ENCODE measurements around the gene IMMP2L.
"Not testable (repeated sequence)": the region's sequence is repeated elsewhere in the genome, so short reads cannot be mapped to it uniquely, and the experiment has no call there.

IMMP2L gene

DNA sequence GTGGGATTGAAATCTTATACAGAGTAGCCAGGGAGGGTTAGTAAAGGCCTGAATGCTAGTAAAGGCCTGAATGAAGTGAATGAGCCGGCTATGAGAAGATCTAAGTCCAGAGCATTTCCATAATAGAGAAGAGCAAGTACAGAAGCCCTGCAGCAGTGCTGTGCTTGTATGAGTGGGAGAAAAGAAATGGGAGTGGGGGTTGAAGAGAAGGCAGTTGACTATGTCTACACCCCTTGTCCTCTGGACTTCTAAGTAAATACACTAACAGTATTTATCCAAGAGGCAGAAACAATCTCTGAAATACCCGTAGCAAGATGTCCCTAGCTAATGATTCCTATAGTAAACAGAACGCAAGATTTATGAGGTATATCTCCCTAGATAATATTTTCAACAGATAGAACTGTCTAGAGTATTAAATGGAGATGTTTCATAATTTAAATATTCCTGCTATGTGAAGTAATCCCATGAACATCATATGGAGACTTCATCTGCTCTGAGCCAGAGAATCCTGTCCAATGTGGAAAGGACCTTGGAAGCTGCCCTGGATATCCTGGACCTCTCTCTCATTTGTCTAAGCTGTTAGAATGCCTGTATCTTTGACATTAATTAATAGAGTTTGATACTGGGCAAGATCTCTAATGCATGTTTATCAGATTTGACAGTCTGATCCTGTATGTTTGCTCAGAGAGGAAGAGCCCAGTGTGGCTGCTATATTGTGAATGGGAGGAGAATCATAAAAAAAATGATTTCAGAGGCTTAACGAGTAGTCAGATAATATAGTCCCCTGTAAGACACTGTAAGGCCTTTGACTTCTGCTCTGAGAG lies 299.8 kb downstream of the IMMP2L start:
- no peak for DNase-seq (ENCODE audit: low read depth)

DNA sequence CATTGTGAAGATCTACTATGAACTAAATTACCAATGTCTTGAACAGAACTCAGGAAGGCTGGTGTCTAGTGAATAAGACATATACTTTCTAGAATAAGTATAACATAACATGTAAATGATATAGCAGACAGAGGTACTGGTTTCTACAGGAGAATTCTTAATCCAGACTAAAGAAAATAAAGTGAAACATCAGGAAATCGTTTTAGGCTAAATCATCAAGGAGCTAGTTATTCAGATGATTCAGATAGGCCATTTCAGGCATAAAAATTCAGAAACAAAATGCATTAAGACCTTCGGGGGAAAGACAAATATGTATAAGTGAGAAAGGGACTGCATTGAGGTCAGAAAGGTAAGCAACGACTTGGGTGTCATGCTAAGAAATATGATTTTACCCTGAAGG lies 300.8 kb downstream of the IMMP2L start:
- no peak for DNase-seq (ENCODE audit: low read depth)

DNA sequence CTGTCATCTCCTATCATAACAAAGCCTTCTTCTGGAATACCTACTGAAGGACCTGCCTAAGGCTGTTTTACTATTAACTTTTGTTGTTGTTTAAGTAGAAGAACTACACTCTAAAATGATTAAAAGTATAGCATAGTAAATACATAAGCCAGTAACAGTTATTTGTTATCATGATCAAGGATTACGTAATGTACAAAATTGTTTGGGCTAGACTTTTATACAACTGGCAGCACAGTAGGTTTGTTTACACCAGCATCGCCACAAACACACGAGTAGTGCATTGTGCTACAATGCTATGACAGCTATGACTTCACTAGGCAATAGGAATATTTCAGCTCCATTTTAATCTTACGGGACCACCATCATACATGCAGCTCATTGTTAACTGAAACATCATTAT lies 302.3 kb downstream of the IMMP2L start:
- no peak for DNase-seq (ENCODE audit: low read depth)

DNA sequence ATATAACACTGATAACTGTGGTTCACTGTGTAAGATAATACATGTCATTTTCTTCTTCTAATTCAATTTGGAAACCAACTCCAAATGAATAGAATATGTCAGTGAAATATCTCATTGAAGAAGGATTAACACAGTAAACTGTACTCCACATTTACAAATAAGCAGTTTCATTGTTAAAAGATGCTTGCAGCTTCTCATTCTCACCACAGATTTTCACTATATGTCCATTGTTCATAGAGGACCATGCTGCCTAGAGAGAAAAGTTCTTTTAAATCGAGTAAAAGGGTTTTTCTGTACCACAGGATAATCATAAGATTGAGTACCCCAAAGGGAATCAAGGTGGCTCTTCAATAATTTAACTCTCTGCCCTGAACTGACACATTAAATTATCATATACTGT lies 305.9 kb downstream of the IMMP2L start:
- no peak for DNase-seq (ENCODE audit: low read depth)

DNA sequence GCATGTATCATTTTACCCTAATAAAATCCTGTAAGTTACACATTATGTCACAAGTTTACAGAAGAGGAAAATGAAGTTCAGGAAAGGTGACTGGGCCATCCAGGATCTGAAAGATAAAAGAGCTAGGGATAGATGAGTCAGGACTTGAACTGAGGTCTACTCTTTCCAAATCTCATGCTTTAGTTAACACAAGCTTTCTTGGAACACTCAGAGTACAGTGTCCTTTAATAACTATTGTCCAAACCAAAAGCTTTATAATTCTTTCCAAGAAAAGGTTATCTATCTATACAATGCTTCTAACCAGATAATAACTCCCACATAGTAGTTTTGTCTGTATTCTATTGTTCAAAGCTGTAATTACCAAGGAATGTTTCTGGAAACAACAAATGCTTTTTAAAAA lies 306.7 kb downstream of the IMMP2L start:
- DNase-seq (ENCODE audit: low read depth): no peak

DNA sequence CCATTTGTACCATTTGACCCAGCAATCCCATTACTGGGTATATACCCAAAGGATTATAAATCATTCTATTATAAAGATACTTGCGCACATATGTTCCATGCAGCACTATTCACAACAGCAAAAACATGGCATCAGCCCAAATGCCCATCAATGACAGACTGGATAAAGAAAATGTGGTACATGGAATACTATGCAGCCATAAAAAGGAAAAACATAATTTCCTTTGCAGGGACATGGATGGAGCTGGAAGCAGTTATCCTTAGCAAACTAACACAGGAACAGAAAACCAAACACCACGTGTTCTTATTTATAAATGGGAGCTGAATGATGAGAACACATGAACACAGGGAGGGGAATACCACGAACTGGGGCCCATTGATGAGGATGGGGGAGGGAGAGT lies 310.9 kb downstream of the IMMP2L start:
- DNase-seq (ENCODE audit: low read depth): not testable (repeated sequence)

DNA sequence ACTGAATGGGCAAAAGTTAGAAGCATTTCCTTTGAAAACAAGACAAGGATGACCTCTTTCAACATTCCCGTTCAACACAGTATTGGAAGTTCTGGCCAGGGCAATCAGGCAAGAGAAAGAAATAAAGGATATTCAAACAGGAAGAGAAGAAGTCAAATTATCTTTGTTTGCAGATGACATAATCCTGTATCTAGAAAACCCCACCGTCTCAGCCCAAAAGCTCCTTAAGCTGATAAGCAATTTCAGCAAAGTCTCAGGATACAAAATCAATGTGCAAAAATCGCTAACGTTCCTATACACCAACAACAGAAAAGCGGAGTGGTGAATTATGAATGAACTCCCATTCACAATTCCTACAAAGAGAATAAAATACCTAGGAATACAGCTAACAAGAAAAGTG lies 312.5 kb downstream of the IMMP2L start:
- DNase-seq (ENCODE audit: low read depth): not testable (repeated sequence)

DNA sequence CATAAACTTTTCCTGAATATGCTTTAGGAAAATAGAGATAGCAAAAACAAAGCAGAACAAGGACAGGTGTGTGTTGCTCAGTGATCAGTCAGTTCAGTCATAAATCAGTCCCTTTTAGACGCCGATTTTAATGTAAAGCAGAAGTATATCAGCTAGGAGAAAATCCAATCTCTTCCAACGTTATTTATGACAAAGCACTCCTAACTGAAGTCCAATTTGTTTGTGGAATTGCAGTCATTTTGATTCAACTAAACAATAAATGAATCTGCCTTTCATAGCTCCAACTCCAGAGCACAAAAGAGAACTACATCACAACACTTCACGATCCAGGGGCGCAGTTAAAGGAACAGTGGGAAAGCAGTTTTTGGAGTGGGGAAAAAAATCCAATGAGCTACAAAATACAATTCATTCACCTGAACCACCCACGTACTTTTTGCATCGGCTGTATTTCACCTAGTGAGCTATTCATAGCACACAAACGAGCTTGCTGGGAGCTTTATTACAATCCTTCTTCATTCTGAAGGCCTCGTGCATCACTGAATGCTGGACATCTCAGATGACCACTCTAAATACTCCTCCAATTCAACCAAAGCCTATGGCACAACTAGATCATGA lies 320.0 kb downstream of the IMMP2L start:
- no peak for DNase-seq (ENCODE audit: low read depth)

DNA sequence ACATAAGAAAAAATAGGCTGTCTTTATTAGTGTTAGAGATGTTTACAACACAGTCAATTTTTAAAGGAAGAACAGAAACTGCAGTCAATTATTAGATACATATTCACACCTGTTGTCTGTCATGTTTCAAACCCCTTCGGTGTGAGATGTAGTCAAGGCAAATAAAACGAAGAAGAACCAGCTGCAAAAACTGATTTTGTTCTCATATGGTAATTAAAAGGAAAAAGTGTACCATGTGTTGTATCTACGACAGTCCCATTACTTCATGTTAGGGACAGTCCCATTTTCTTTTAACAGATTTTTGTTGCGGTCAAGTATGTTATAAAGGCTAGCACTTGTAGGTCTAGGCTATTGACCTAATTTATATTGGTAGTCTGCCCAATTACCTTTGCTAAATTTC lies 321.9 kb downstream of the IMMP2L start:
- DNase-seq (ENCODE audit: low read depth): no peak

DNA sequence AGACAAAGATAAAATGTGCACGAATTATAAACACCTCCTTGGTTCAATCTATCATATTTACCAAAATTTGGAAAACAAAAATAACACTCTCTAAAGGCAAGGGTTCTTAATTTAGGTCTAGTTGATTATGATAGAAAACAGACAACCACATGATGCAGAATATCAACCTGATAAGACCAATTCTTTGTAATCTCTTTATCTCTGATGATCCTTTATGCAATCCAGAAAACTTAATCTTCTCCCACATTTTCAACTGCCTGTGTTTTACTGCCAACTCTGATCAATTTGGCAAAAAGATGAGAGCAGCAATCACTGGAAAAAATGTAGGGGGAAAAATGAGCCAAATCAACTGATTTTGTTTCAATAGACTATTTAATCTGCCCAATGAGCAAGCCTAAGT lies 322.9 kb downstream of the IMMP2L start:
- DNase-seq (ENCODE audit: low read depth): no peak

DNA sequence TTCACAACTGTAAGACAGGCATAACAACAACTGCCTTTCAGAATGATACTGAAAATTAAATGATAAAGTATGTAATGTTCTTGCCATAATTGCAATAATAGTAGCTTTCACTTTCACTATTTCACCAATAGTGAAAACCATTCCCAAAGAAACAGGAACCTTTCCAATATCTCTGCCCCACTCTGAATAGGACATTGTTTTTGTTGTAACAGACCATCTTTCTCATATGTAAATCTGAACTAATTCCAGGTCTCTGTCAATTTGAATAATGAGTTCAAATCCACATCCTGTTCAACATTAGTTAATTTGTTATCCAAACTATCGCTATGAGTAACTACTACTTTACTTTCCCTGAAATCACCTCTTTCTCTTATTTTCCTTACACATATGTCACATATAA lies 323.4 kb downstream of the IMMP2L start:
- DNase-seq (ENCODE audit: low read depth): no peak

DNA sequence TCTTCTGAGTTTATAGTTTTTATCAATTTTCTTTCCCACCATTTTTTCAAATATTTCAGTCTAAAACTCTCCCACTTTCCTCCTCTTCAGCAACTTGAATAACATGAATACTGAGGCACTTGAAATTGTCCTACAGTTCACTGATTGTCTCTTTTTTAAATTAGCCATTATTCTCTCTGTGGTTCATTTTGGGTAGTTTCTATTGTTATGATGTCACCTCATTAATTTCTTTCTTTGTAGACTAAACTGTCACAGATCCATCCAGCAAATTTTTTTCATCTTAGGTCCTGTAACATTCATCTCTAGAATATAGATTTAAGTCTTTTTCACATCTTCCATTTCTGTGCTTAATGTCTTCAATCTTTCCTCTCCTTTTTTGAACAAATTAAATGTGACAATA lies 326.6 kb downstream of the IMMP2L start:
- DNase-seq (ENCODE audit: low read depth): no peak

DNA sequence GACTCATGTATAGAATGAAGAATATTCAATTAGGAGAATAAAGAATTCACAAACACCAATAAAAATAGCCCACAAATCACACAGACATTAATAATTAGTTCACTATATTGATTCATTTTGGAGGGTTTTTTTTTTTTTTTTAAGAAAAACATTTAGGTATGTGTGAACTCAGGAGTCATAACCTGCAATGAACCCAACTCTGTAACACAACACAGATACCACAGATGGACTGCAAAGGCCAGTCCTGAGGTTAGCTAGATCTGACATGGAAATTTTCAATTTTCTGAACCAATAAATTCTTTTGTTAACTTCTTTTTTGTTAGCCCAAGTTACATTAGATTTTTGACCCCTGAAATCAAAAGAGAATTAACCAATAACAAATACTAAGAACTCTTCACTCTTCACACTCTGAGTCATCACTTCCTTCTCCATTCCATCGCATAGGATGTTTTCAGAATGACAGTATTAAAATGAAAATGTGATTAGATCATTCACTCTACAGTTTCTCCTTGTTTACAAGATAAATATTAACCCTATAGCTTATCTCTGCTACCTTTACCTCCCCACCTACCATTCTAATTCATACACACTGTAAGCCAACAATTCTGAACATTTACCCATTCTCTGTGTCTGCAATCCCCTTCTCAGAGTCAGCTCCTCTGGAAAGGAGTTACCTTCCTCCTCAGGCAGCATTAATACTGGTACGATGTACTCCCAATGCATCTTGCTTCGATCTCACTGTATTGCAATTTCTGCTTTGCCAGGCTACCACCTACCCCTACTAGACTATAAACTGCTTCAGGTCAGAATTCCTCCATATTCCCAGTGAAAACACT lies 329.8 kb downstream of the IMMP2L start:
- no peak for DNase-seq (ENCODE audit: low read depth)

DNA sequence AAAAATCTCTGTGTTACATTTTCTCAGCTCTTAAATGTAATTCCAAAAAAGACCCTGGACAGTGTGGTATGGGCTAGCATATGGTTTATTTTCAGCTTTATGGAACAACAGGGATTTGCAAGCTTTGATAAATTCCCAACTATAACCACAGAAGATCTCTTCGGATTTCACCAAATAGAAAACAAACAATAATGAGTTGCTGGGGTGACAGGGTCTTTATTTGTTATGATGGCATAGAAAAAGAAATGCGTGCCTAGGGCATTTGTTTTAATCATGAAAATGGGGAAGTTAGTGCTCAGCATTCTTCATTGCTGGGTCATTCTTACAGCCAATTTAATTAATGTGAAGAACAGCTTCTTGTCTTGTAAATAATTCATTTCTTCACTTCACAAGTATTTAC lies 332.4 kb downstream of the IMMP2L start:
- no peak for DNase-seq (ENCODE audit: low read depth)

DNA sequence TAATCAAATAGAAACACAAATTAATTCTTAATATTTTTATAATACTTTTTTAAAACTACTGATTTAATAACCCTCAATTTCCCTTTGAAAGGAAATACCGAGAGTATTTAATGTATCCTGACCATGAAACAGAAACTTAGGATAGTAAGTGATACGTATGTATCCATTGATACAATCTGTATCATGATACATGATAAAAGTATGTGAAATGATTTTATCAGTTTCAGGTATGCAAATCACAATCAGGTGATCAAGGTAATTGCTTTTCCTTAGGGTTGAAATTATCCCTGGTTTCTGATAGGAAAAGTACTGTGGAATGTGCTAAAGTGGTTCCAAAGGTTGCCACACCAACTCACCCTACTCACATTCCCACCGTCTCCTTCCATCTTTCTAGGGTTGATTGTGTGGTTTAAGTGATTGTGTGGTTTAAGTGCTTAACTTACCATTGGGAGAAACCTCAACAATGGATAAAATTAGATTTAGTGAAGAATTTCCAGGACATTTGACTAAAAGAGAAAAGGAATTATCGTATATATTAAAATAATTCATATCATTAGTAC lies 333.0 kb downstream of the IMMP2L start:
- DNase-seq (ENCODE audit: low read depth): no peak

DNA sequence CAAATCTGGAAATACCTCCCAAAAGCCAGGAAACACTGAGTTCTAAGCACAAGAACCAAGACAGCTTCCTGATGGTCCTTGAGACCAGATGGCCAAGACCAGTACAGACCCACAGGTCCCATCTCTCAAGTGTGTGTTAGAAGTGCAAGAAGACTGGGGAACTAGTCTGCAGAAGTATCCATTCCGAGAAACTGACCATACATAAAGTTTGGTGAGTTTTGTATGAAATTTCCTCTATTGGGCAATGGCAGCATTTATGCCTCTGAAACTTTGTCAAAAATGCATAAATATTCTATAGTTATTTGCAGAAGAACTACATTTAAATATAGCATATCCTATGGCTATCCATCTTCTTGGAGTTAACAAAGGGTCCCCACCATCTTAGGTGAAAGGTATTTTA lies 333.9 kb downstream of the IMMP2L start:
- no peak for DNase-seq (ENCODE audit: low read depth)

DNA sequence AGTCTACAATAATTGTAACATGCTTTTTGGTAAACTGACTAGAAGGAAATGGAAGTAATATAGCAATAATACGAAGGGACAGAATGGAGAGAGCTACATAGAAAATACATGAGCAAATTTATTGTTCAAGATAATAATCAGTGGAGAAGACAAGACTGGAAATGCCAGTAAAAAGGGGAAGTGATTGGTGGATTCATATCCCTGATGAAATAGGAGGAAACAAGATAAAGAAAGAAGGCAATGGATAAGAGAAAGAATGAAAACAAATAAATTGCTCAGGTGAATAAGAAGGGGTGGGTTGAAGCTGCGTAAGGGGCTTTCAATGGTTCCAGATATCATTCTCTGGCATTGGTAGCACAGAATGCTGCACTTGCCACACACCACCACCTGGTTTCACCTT lies 335.5 kb downstream of the IMMP2L start:
- DNase-seq (ENCODE audit: low read depth): no peak

DNA sequence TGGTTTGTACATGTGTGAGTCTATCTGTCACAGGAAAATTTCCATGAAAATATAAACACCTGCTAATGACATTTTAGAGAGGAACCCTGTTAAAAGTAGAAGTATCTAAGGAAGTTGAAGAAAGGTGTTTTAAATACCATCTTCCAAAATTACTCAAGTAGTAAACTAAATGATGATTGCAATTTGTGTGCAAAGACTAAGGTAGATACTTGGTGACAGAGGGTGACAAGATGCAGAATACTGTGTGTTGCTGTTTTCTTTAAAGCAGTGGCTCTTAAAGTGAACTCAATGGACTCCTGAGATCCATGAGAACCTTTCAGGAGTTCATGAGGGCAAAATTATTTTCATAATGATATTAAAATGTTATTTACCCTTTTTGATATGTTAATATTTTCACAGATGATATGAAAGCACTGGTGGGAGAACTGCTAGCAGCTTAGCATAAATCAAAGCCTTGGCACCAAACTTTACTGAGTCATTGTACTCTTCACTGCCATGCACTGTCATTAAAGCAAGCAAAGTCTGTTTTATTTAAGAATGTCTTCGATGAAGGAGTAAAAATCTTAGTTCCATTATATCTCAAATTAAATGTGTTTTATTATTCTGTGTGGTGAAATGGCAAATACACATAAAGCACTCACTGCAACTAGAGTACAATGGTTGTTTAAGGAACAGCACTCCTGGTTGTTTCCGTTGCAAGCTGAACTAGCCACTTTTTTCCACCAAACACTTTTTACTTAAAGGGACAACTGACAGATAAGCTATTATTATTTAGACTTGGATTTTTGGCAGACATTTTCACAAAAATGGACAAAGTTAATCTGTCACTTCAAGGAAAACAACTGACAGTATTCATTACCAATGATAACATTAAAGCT lies 337.7 kb downstream of the IMMP2L start:
- DNase-seq (ENCODE audit: low read depth): no peak

DNA sequence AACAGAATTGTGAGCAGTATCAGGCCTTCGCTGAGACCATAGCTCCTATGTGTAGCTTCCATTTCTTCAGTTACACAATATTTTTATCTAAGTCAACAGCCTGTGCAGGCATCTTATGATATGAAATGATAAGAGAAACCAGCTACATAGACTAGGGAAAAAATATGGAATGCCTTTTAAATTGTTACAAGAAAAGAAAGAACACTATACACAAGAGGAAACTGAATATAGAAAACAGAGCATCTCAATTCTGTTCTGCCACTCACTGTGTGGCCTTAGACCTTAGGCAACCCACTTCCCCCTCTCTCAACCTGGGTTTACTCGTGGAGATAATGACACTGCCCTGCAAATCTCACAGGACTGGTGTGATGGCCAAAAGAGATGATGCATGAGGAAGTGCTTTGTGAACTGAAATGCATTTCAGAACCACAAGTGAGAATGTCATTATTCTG lies 338.5 kb downstream of the IMMP2L start:
- no peak for DNase-seq (ENCODE audit: low read depth)

DNA sequence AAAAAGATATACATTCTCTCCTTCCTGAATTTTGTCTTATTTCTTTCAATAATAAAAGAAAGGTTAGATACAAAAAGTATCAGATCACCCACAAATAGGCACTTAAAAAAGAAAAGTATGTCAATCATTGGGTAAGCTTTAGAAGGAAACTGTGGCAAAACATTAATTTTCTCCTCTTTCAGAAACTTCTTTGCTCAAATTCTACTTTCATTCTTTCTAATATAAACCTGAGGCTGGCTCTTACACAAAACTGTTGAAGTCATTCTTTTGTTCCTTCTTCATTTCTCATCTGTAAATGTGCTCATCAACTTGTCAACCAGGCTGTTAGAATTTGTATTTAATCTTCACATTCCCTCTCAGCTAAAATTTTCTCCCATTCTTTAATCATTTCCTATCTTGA lies 346.7 kb downstream of the IMMP2L start:
- DNase-seq (ENCODE audit: low read depth): no peak

DNA sequence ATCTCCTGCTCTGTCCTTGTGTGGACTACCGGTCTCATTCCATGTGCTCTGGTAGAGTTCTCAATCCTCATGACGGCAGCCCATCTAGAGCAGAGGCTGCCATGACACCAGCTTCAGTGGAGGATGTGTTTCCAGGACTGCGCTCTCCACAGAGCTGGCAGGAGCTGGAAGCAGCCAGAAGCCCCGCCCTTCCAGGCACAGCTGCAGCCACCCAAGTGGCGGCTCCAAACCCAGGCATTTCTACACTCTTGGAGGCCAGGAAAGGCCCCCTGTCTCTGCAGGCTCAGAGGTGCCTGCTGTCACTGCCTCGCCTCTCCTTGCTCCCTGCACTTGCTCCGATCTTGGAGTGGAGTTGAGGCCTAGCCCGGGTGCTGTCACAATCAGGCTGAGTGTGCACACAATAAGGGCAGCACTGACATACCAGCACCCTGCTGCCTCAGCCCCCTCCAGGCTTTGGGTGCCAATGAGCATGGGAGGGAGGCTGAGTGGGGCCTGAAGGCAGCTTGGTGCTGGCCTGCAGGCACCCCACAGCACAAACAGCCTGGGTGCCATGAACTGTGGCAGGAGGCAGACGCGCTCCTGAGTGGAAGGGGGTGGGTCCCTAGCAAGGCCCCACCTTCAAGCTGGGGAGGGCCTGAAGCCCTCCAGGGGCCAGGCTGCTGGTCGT lies 349.3 kb downstream of the IMMP2L start:
- no peak for DNase-seq (ENCODE audit: low read depth)
